ENCODE measurements around the gene PAPSS2. TPM values are rescaled to one million over a fixed set of nuclear protein-coding genes. Genes with fewer than 3 reads are reported as not detected.

Gene PAPSS2
- total RNA-seq, 1 experiment from 2014 or later, result 24.5 TPM

- Histone ChIP-seq H4K5ac (ENCODE audit: insufficient read length, low read depth, low read length) (no peak overlapping the region), H2BK20ac (ENCODE audit: low read depth, low read length, poor library complexity, severe bottlenecking) (no peak overlapping the region), H2BK12ac (ENCODE audit: insufficient read length, low read depth, low read length) (no peak overlapping the region), H2BK5ac (ENCODE audit: insufficient read length, low read length) (no peak overlapping the region), H2AK5ac (ENCODE audit: insufficient read length, low read length) (no peak overlapping the region), H3K9ac (ENCODE audit: extremely low read depth, insufficient read length, low read length) (no peak overlapping the region), H3K4me2 (ENCODE audit: insufficient read depth, insufficient read length, low read length) (no peak overlapping the region), H2BK120ac (ENCODE audit: low read depth, low read length, poor library complexity, severe bottlenecking) (no peak overlapping the region), H3K9me3 (ENCODE audit: control insufficient read depth, low read depth, low read length) (no peaks in the 10 kb centered on the region), H3K18ac (ENCODE audit: insufficient read length, low read depth, low read length) (no peak overlapping the region), H3K79me1 (ENCODE audit: insufficient read depth, low read depth, low read length, poor library complexity, severe bottlenecking) (no peaks in the 10 kb centered on the region), H3K23ac (ENCODE audit: insufficient read length, low read depth, low read length) (no peak overlapping the region), H3T11ph (ENCODE audit: low read length) (no peak overlapping the region), H4K91ac (ENCODE audit: insufficient read length, low read depth, low read length) (no peak overlapping the region), H4K8ac (replicated peaks; ENCODE audit: insufficient read length, low read depth, low read length) (no peak overlapping the region), H3K79me2 (ENCODE audit: insufficient read depth, low read length) (no peaks in the 10 kb centered on the region), H3K4me1 (ENCODE audit: insufficient read depth, low read length) (no peaks in the 10 kb centered on the region), H2BK15ac (ENCODE audit: low read depth, low read length) (no peak overlapping the region), H4K20me1 (ENCODE audit: control insufficient read depth, insufficient read depth, insufficient read length) (no peaks in the 10 kb centered on the region), H3K14ac (ENCODE audit: insufficient read depth, low read length) (no peak overlapping the region), H3K23me2 (ENCODE audit: insufficient read length, low read depth, low read length, poor library complexity, severe bottlenecking) (no peaks in the 10 kb centered on the region), H3K4ac (ENCODE audit: low read depth, low read length) (no peak overlapping the region), H3K27ac (ENCODE audit: insufficient read length, low read depth, low read length) (no peak overlapping the region), H3K56ac (ENCODE audit: insufficient read length, low read depth, low read length) (no peak overlapping the region), H2AFZ (ENCODE audit: low read length) (no peak overlapping the region), H3K27me3 (ENCODE audit: insufficient read depth, low read length) (no peaks in the 10 kb centered on the region)
- TF ChIP-seq CTCF (conservative IDR thresholded peaks at IDR 0.05), result no peak
- Mint-ChIP-seq H3K4me1 (peaks cover 3 to 4% of the 10 kb centered on the region in 2 experiments), H3K9me3 (no peaks in the 10 kb centered on the region), H3K27me3 (ENCODE audit: low read depth) (no peaks in the 10 kb centered on the region), H3K27ac (no peak overlapping the region; a peak in 1 of 7 replicates), H3K4me3 (no peak overlapping the region), H3K36me3 (ENCODE audit: insufficient read depth in 1 of 3, low read depth in 3 of 3) (no peaks in the 10 kb centered on the region)
- DNase-seq, result no peak
- no CpG with 5 or more reads among the region's 11 CpGs for WGBS (ENCODE audit: extremely low coverage, insufficient read length, low lambda C conversion rate)
These were observed 37.5 kb downstream of the PAPSS2 start for GRCh38 chr10:87696922-87697745.

All from H9 (cell line).